GM18511 (cell line): ENCODE measurements around the gene MYOM3.

Source experiments
- ATAC-seq: cut with Tn5 transposase; IDR thresholded peaks from one replicate; pipeline ENCODE4 v1.9.1; 2021; ENCODE audit warnings: mild to moderate bottlenecking, moderate library complexity; ENCODE audit not compliant: unreplicated experiment

MYOM3 gene

DNA sequence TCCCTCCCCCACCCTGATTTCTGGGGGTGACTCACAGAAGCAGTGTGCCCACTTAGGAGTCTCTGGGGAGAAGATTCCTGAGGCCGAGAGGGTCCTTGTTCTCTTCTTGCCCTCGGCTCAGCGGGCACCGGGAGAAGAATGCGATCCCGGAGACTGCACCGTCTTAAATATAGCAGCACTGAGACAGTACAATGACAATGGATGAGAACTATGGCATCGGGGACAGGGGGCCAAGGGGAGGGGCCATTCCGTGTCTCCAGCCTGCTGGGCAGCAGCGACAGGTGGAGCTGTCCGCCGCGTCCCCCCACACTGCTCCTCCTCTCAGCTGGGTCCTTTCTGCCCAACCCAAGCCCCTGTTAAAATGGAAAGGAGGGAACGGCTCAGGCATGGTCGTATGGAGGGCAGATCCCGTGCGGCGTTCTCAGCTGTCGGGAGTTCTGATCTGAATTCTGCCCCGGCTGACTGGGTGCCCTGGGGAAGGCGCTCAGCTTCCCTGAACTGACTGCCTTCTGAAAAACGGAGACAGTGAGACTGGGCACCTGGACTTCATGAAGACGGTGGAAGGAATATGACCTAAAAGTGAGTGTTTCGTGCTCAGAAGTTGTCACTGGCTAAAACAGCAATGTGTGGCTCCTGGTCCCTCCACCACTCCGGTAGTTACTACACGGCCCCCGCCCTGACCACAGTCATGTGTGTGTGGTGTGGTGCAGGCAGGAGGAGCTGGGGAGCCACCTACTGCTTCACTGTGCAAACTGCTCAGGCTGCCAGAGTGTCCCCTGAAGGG is at the start of gene MYOM3:
MYOM3 (minus strand) TSS at position 140 of the 784 bp plus-strand sequence. CDS start 3,499 bp downstream, outside the sequence.
- no peak for ATAC-seq

GRCh38 chr1:24161270-24161669 is 49.3 kb upstream of the MYOM3 start:
- no peak for ATAC-seq

- no peak for ATAC-seq
Observed at GRCh38 chr1:24159366-24159765, 47.4 kb upstream of the MYOM3 start.

DNA sequence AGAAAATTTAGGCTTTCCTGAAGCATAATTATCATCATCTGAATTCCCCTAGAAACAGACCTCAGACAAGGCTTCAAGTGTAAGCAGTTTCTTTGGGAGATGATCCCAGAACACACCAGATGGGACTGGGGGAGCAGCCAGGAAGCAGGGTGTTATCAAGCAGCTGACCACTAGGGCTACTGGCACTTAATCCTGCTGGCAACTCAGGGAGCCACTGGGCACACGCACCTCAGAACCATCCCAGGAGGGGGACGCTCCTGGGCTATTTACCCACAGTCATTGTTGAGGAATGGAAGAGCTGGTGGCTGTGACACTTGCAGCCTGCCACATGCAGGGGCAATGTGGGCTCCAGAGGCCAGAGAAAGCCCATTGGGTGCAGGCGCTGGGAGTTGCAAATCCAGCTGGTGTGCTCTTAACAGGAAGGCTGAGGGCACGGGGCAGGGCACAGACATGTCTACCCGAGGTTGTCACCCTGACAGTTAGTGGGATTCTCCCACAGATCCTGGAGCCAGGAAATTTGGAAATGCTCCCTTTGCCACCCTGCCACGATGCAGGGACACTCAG is 46.1 kb upstream of the MYOM3 start:
- no peak for ATAC-seq

DNA sequence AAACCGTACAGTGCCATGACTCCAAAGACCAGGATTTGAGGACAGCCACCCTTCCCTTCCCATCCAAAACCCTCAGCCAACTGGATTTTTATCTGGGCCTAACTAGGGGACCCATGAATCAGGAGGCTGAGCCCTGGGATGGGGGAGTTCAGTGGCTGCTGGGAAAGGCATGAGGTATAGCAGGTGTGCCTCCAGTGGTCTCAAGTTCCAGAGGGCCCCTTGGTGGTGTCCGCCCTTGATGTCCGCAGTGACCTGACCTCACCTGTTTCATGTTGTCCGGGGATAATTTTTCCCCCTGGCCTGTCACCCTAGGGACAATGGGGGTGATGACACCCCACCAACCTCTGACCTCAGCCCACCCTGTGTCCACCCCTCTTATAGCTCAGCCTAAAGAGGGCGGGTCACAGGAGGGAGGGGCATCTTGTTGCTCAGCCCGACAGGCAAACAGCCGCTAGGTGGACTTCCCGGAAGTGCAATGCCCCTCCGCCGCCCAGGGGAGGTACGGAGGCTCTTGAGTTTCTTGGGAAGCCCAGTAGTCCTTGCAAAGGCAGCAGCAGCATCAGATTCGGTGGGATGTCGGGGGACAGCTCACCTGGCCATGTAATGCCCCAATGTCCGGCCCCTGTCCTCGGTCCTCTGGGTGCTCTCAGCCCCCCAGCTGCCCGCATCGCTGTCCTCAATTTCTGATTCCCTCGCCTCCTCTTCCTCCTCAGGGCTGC is 44.8 kb upstream of the MYOM3 start:
- ATAC-seq = no peak

DNA sequence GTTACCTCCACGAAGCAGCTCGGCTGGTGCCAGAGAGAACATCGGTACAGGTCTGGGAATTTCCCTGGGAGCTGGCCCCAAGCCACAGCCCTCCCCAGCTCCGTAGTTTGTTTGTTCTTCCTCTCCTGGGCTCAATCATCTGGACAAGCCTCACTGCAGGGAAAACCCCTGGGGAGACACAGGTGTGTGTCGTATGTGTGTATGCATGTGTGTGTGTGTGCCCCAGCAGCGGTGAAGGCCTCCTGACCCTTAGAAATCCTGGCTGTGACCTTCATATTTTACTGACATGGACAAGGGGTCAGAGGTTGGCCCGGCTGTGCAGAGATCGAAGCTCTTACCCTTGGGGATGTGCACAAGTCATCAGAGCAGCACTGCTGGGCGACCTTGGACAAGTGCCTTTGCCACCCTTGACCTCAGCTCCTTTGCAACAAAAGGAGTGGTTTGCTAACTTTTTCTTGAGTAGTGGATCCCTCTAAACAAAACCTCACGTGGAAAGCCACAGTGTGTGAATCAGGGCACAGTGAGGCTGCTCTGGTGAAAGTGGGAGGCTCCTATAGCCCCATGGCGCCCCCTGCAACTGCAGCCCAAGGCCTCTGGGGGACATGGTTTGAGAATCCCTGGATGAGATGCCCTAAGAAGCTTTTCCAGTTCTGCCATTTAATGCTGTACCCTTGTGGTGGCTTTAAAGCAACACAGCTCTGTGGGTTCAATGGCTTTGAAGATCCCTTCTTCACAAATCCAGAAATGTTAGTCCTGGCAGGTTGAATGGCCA is 43.3 kb upstream of the MYOM3 start:
- ATAC-seq = no peak

GRCh38 chr1:24154215-24154614 is 42.3 kb upstream of the MYOM3 start:
- ATAC-seq = no peak

DNA sequence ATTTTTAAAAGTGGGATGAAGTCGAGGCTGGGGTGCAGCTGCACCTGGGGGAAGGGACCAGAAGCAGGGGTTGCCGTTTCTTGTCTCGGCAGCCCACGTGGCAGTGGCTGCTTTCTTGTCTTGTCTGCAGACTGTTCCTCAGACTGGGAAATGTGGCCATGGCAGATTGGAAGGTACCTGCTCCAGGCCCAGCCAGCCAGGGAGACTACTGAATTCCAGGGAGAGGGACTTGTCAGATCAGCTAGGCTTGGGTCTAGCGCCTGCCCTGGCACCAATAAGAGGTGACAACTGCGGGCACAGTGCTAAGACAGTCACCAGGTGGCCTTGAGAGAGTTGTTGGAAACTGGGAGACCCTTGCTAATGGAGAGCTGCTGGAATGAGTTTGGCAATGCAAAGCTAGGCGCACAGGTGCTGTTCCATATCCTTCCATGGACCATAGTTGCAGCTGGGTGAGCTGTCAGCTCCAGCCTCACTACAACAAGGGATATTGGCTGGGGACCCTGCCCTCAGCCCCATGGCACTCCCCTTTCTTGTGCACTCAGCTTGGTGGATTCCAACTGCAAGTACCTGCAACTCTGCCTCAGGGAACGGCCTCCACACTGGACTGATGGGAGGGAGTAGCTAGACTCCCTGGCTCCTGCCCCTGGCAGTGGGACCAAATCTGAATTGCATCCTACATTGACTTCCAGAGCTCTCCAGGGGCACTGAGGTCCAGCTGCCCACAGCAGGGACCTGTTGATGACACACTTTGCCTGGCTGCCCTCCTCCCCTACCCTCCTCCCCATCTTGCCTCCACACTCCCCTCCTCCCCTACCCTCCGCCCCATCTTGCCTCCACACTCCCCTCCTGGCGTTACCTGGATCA is 40.9 kb upstream of the MYOM3 start:
- ATAC-seq = no peak

- no peak for ATAC-seq
Observed at GRCh38 chr1:24151175-24151533, 39.2 kb upstream of the MYOM3 start.

DNA sequence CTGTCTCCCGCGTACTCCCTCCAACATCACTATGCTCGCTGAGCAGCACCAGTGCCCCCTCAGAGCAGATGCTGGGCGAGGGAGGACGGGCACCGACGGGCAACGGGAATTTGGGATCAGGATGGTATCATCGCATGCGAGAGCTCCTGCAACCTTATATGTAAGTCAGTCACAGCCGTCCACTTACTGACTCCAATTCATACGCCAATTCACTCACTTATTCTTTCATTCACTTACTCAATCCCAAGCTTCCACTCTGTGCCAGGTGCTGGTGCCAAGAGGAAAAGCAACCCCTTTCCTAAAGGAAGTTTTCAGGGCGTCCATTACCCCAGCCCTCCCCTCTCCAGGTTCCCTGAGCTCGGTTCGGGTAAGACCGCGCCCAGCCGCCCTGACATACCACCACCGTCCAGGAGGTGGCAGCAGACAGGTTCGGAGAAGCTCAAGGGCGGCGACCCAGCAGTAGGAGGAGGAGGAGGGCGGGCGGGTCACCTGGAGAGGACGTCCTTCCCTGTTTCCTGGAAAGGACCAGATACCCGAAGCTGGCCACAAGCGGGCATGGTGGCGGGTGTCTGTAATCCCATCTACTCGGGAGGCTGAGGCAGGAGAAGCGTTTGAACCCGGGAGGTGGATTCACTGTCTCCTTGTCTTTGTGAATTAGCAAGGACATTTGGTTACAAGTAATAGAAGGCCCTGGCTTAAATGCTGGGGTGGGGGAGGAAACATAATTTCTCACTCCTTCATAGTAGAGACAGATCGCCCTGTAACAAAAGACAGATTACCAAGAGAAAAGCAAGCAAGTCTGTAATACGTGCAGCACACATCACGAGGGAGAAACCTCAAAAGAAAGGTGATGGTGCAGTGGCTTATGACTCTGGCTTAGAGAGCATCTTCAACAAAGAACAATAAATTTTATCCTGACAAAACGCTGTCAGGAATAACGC is 38.6 kb upstream of the MYOM3 start:
- no peak for ATAC-seq

DNA sequence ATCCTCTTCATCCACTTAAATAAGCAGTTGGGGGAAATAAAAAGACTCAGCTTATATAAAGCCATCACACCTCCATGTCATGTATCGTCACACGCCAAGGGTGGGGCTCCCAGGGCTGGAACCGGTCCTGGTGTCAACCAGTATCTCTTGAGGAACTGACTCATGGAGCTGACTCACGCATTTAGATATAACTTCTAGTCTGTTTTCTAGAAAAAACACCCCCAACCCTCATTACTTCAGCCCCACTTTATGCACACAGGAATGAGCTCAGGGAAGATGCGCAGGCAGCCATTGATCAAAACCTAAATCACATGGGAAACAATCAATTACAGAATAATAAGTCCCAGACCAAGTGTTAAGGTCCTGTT is 37.9 kb upstream of the MYOM3 start:
- ATAC-seq = no peak

DNA sequence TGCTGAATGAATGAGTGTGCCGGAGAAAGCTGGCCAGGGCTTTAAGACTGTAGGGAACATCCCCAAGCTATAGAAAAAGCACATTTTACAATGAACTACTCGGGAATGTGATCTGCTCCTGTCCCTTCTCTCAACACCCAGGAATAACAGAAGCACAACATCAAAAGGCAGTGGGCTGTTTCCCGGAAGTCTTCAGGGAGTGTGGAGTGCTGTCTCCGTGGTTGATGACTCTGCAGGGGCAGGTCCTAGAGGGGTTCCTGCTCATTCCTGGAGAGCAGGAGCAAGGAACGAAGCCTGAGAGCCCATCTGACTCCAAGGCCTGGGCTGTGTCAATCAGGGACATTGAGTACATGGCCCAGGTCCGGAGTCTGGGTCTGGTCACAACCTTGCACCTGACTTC is 35.9 kb upstream of the MYOM3 start:
- no peak for ATAC-seq

DNA sequence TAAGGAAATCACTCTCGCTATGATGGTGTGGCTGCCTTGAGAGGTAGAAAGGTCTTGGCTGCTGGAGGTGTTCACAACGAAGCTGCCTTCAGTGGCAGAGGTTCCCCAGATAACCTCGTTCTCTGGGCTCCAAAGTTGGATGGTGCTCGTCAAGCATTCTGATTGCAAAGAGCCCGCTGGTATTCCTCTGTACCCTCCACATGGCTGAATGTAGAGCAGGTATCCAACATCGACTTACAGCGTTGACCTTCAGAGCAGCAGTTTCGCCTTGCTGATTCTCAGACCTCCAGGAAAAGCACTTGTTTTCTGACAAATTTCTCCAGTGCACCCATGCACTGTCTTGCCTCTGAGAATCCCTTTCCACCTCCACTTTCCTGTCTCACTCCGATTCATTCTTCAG is 35.3 kb upstream of the MYOM3 start:
- ATAC-seq = no peak

- no peak for ATAC-seq
Observed at GRCh38 chr1:24142546-24143534, 30.9 kb upstream of the MYOM3 start, which contains the start of gene IL22RA1. TSS of gene IL22RA1 (minus strand) at chr1:24143140. CDS start at chr1:24143082, 58 bp downstream.

- ATAC-seq = no peak
Observed at GRCh38 chr1:24141311-24141997, 29.5 kb upstream of the MYOM3 start.

DNA sequence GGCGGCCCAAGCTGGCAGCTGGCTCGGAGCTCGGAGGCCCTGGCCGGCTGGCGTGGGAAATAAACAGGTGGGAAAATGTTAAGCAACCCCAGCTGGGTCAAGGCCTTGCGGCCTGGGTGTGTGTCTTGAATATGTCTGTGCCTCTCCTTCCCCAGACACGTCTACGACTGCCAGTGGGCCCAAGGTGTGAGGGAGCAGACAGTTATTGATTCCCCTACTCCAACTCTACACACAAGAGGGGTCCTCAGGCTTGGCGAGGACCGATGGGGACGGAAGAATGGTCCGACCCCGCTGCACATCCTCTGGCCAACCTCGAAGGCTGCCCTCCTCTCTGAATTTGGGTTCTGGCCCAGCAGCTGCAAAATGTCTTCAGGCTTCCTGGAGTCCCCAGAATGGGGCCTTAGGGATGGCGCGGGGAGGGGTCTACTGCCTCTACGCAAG is 28.8 kb upstream of the MYOM3 start:
- no peak for ATAC-seq

GRCh38 chr1:24139841-24140425 is 28.0 kb upstream of the MYOM3 start:
- no peak for ATAC-seq
